Stimulated activated CD4-positive, alpha-beta T cell treated with anti-CD3 and anti-CD28 coated beads, Interleukin-4, amount 100 ng/mL, for 24 hours (primary cell): ENCODE results near the gene AKAP13.
"Not testable (repeated sequence)": the region's sequence is repeated elsewhere in the genome, so short reads cannot be mapped to it uniquely, and the experiment has no call there.

ENCODE experiments used
- DNase-seq: peaks from one replicate; pipeline ENCODE4 v3.0.0-alpha.2; 2020

Gene AKAP13

GRCh38 chr15:85504749-85505676 is 124.6 kb downstream of the AKAP13 start:
- DNase-seq: peak; percentile 62

- no peak for DNase-seq
These were observed 126.7 kb downstream of the AKAP13 start for GRCh38 chr15:85507114-85507513.

DNA sequence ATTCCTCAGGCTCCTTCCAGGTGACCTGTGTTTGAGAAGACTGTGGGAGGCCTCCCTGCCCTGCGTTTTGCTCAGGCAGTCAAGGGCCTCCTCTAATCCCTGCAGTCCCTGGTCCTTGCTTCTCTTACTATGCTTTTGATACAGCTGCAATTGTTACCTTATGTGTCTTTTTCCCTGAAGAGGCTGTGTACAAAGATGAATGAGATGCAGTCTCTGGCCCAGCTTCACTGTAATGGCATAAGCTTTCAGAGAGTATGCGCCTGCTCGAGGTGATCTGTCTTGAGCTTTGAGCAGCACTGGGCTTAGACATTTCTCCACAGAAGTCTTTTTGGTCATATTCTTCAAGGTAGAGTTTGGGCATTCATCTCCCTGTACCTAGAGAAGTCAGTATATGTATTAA is 129.6 kb downstream of the AKAP13 start:
- no peak for DNase-seq

DNA sequence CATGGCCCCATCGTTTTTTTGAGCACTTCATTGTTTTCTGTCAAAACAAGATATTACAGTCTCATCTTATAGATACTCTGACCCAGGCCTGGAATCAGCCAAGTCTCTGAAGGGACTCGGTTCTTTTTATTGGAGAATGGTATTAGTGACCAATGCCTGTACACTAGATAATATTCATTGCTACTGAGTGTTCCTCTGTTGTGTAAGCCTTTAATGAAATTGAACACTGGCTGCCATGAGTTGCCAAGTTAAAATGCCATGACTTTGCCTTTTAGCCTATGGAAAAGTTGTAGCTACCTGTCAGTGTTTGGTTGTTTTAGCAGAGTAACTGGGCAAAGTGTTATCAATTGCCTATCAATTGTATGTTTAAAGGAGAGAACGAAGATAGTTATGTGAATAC is 134.0 kb downstream of the AKAP13 start:
- DNase-seq: no peak

DNA sequence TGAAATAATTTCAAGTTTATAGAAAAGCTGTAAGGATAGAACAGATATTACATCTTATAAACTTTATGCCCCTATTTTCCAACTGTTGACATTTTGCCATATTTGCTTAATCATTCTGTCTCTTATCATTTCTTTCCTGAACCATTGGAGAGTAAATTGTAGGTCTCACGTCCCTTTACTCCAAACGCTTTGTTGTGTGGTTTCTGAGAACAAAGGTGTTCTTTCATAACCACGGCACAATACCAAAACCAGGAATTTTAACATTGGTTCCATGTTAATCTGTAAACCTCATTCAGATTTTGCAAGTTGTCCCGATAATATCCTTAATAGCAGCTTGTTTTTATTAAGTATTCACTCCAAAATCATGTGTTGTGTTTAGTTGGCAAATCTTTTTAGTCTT is 134.8 kb downstream of the AKAP13 start:
- DNase-seq: no peak

DNA sequence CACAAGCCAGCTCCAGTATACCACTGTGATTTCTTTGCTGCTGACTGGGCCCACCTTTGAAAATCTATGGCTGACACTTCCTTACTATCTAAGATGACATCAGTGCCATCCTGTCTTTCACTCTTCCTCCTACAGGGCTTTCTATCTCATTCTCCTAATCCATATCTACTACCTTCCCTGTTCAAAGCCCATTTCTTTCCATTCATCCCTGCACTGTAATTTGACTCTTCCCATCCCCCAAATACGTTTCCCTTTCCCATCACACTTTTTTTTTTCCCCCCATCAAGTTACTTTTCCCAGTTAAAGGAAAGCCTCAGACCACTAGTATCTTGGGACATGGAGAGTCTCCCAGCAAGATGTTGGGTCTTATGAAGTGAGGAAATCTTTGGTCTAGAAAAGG is 136.7 kb downstream of the AKAP13 start:
- DNase-seq: no peak

DNA sequence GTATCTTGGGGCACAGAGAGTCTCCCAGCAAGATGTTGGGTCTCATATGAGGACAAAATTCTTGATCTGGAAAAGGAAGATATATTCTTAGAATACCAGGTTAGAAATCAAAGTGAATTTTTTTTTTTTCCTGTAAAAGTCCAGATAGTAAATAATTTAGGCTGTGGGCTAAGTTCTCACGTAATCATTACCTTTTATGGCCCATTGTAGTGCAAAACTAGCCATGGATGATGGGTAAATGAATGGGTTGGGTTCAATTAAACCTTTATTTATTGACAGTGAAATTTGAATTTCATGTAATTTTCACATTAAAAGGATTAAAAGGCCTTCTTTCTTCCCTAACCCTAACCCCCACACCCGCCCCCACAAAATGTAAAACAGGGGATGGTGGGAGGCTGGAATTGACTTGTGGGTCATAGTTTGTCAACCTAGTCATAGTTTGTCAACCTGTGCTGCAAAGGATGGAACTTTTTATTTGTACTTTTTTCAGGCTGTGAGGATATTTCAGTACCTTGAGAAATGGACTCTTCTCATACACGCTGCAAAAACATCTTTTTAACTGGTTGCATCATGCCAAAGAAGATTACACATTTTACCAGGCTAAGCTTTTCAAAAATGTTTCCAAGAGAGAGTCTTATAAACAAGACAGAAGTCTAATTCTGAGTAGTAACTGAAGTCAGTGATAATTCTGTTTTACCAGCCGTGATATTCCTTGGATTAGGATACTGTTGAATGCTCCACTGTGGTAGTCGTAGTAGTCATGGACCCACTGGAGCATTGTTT is 138.8 kb downstream of the AKAP13 start:
- no peak for DNase-seq

DNA sequence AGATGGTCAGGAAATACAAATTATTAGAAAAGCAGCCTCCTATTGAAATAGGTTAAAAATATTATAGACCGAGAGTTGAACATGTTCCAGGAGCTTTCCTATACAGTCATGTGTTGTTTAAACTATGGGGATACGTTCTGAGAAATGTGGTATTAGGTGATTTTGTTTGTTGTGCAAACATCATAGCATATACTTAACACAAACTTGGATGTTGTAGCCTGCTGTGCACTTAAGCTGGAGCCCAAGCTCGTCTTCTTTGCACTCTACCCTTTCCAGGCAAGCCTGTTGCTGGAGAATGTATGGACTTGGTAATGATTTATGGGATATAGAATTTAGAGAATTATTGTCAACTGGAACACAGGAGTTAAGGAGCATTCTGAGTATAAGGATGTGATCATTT is 140.2 kb downstream of the AKAP13 start:
- DNase-seq: no peak

DNA sequence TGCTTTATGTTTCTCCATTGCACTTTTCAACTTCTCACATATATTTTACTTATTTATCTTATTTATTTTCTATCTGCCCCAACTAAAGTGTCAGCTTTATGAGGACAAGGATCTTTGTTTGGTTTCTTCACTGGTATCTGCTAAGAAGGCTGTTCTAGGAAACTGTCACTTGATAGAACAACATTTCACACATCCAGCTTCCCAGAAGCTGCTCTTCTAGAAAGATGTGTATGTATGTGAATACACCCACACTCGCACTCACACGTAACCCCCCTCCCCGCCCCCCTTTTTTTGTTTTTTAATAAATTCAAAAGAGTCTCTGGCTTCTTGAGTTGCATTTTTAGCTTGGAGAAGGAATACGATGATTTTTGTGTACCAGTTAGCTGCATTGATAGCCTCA is 143.1 kb downstream of the AKAP13 start:
- no peak for DNase-seq

- DNase-seq: no peak
These were observed 145.4 kb downstream of the AKAP13 start for GRCh38 chr15:85525755-85526154.

DNA sequence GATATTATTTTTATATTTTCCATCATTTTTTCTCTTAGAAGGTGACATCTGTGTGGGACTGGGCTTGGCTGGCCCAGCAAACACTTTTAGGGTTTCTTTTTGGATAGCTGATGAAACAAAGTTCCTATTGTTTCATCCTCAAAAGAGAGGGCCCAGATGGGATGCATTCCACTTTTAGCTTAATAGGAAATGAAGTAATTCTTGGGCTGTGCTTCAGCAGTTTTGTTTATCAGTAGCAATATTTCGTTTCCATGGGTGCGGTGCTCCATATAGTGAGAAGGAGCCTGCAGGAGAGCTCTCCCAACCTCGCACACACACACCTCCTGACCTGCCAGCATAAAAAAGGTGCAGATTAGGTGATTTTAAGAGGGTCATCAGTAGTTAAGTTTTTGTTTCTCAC is 147.5 kb downstream of the AKAP13 start:
- DNase-seq: no peak

- DNase-seq: no peak
These were observed 149.7 kb downstream of the AKAP13 start for GRCh38 chr15:85530079-85530478.

DNA sequence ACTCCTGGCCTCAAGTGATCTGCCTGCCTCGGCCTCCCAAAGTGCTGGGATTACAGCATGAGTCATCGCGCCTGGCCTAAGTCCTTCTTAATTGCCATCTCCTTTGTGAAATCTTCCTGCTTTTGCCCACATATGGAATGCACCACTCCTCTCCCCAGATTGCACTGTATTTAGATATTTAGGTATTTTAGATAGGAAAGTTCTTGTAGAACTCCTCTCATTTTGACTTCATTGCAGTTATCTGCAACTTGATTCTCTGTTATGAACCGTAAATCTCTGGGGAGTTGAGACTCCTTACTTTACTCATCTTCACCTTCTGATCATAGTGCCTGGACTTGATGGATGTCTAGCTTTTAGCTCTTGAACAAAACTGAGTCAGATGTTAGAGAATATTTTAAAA is 150.7 kb downstream of the AKAP13 start:
- no peak for DNase-seq

DNA sequence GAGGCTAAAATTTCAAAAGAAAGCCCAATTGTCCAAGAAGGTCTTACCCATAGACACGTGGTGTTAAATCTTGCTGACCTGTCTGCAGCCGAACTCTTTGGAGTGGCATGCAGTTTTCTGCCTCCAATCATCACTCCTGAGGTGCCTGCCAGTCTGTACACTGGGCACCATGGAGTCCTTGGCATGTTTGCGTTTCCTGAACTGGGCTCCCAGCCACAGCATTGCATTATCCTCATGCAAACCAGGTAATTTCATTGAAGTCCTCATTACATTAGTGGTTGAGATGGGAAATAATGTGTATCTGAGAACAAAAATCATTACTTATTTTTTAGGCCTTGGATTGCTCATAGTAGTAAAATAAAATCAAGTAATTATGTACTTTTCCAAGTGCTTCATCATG is 152.3 kb downstream of the AKAP13 start:
- DNase-seq: no peak

- DNase-seq: no peak
These were observed 153.6 kb downstream of the AKAP13 start for GRCh38 chr15:85534031-85534430.

GRCh38 chr15:85535533-85536330 is 155.3 kb downstream of the AKAP13 start:
- DNase-seq: not testable (repeated sequence)

DNA sequence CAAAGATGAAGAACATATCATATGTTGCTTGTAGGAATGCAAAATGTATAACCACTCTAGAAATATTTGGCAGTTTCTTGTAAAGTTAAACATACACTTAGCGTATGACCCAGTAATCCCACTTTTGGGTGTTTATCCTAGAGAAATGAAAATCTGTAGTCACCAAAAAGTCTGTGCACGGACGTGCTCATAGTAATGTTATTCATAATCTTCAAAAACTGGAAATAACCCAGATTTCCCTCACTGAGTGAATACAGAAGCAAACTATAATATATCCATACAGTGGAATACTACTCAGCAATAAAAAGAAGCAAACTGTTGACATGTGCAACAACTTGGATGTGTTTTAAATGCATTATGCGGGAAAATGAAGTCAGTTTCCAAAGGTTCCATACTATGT is 155.9 kb downstream of the AKAP13 start:
- no peak for DNase-seq

DNA sequence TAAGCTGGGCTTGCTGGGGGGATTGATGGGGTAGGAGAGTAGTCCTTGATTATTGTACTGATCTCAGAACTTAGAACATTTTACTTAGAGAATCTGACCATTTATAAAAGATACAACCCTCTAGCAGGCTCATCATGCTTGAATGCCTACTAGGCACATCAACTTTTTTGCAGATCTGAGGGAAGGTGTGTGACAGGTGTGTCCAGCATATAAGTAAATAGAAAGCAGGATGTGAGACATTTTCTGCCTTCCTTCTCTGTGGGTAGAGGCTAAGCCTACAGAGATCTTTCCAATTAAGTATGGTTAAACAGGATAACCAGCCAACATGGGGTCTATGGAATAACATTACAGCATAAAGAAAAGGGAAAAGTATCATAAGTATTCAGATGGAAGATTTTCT is 159.1 kb downstream of the AKAP13 start:
- DNase-seq: no peak

GRCh38 chr15:85540085-85540797 is 159.8 kb downstream of the AKAP13 start:
- no peak for DNase-seq

DNA sequence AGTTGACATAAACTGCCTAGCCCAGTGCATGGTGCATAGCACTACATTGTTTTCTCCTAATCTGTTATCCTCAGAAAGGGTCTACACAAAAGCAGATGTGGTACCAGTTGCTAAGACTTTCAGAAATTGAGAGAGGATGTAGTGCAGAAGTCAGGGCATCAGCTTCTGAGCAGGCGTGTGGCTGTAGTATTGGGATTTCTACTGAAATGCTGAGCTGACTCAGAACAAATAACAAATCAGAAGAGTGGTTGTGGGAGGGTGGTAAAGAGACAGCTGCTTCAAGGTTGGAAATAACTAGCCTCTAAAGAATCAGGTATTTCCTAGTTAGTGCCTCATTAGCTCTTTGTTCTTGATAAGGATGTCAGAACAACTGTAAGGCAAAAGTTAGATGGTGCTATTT is 161.3 kb downstream of the AKAP13 start:
- DNase-seq: peak; percentile 11

GRCh38 chr15:85542488-85542887 is 162.1 kb downstream of the AKAP13 start:
- DNase-seq: no peak

DNA sequence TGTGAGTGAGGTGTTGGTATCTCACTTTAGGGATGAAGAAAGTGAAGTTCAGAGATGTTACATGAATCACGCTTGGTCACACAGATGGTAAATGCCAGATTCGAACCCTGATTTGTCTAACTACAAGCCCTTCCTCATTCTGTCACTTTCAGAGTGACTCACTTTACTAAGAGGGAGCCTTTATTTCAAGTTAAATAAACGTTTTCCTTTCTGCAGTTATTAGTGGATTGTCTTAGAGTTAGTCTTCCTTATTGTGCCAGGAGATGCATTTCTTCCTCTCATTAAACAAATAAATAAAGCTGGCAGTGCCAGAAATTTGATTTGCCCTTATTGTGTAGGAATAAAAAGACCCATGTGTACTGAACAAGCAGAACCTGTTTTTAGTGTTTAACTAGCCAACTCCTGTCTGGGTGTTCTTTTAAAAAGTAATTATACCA is 162.5 kb downstream of the AKAP13 start:
- DNase-seq: peak; percentile 15

DNA sequence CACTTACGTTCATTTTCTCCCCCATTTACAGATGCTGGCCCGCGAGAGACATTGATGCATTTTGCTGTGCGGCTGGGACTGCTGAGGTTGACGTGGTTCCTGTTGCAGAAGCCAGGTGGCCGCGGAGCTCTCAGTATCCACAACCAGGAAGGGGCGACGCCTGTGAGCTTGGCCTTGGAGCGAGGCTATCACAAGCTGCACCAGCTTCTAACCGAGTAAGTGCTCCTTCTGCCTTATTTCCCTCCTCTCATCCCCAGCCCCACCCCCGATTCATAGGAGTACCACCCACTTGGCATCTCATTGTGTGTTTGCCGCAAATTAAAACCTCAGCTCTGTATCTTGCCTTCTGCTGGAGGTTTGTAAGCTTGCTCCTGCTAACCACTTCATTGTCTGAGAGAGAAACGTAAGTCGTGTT is 163.3 kb downstream of the AKAP13 start:
- DNase-seq: no peak
